Stimulated activated memory B cell treated with anti-CD40 and anti-IgM and Interleukin-4, amounts not matched to agents 10 μg/mL and 1 μg/mL and 100 μg/mL, for 72 hours (primary cell): ENCODE results near the gene DYNC1I1.
A peak's percentile ranks its signal among the peaks of the same experiment; 100 is the strongest.

ENCODE experiments used
- ATAC-seq: fragments of 150-1000 bp; cut with Tn5 transposase; 2 replicates; pipeline ENCODE4 v1.10.0; 2021
- H3K27ac Mint-ChIP-seq: one replicate; pipeline ENCODE4 v1.8.0; 2022; ENCODE audit warnings: mild to moderate bottlenecking, mixed read lengths
- H3K27me3 Mint-ChIP-seq: one replicate; pipeline ENCODE4 v1.8.0; 2022; ENCODE audit warnings: mixed read lengths
- H3K36me3 Mint-ChIP-seq: one replicate; pipeline ENCODE4 v1.8.0; 2022; ENCODE audit warnings: mixed read lengths
- H3K4me1 Mint-ChIP-seq: one replicate; pipeline ENCODE4 v1.8.0; 2022; ENCODE audit warnings: mixed read lengths
- H3K4me3 Mint-ChIP-seq: one replicate; pipeline ENCODE4 v1.8.0; 2022; ENCODE audit warnings: mild to moderate bottlenecking, moderate library complexity, mixed read lengths
- H3K9me3 Mint-ChIP-seq: one replicate; pipeline ENCODE4 v1.8.0; 2022; ENCODE audit warnings: mixed read lengths

DYNC1I1 gene

DNA sequence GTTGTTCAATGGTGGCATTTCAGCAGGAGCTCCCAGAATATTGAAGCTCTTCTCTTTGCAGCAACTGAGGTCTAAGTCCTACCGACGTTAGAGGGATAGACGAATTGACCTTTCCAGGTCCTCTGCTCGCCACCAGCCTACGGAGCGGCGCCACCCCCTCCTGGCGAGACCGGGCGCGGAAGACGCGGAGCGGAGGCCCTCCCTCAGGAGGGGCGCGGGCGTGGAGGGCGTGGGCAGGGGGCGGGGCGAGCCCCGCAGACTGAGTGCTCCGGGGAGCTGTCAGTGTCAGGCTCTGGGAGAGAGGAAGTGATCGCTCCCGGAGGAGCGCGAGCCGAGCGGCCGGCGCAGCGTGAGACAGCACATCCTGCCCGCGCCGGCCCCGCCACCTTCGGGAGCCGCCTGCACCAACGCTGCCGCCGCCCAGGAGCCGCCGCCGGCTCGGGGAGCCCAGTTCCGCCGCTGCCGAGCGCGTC is at the start of gene DYNC1I1:
TSS of gene DYNC1I1 (plus strand) at position 257 of the 473 bp plus-strand sequence. CDS start 32,176 bp downstream, outside the sequence.
- no peaks in the 10 kb centered on the region for H3K4me1 Mint-ChIP-seq
- H3K9me3 Mint-ChIP-seq: no peaks in the 10 kb centered on the region
- peak within 1 kb of the TSS; percentile 73 for H3K4me3 Mint-ChIP-seq
- H3K27ac Mint-ChIP-seq: no peak within 1 kb of the TSS
- peak; percentile 75 for ATAC-seq
- H3K27me3 Mint-ChIP-seq: peaks cover 27% of the 10 kb centered on the region
- H3K36me3 Mint-ChIP-seq: no peaks in the 10 kb centered on the region

DNA sequence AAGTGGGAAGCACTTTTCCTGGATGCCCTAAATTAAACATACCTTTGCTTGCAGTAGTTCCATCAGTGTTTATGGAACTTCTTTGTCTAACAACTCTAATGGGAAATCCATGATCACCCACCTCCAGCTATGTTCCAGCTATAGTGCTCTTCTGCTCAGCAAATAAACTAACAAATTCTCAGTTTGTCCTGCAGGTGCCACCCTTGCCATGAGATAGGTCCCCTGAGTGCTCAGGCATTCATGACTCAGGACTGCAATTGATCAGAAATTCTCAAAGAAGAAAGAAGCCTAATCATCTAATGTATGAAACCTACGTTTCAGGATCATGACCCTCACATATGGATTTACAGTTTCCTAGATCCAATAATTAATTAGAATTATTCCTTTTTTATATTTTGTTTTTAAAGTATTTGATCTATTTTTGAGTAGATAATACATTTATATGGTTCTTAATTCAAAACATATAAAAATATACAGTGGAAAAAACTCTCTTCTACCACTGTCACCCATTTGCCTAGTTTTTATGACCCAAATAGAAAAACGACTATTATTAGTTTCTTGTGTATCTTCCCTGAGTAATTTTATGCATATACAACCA is 48.7 kb upstream of the DYNC1I1 start:
- no peak overlapping the region for H3K27ac Mint-ChIP-seq
- no peak overlapping the region for H3K4me3 Mint-ChIP-seq
- no peaks in the 10 kb centered on the region for H3K4me1 Mint-ChIP-seq
- ATAC-seq: no peak
- H3K27me3 Mint-ChIP-seq: peaks cover 18% of the 10 kb centered on the region
- no peaks in the 10 kb centered on the region for H3K9me3 Mint-ChIP-seq
- H3K36me3 Mint-ChIP-seq: no peaks in the 10 kb centered on the region

DNA sequence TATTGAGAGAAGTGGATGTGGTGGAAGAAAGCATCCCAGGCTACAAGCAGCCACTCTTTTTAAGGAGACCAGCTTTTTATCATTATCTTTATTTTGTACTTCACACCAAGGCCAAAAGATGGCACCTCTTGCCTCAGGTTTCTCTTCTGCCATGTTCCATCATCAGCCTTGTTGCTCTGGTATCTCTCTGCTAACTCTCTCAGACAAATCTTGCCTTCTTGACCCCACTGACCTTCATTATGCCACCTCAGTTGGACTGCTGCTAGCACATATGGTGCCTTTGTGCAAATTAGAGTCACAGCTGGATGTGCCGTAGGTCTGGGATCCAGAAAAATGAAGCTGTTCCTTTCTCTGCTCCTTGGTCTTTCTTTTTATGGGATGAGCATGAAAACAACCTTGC is 47.1 kb upstream of the DYNC1I1 start:
- no peaks in the 10 kb centered on the region for H3K36me3 Mint-ChIP-seq
- H3K9me3 Mint-ChIP-seq: no peaks in the 10 kb centered on the region
- H3K4me1 Mint-ChIP-seq: no peaks in the 10 kb centered on the region
- no peak for ATAC-seq
- no peak overlapping the region for H3K4me3 Mint-ChIP-seq
- H3K27ac Mint-ChIP-seq: no peak overlapping the region
- H3K27me3 Mint-ChIP-seq: peaks cover 18% of the 10 kb centered on the region

DNA sequence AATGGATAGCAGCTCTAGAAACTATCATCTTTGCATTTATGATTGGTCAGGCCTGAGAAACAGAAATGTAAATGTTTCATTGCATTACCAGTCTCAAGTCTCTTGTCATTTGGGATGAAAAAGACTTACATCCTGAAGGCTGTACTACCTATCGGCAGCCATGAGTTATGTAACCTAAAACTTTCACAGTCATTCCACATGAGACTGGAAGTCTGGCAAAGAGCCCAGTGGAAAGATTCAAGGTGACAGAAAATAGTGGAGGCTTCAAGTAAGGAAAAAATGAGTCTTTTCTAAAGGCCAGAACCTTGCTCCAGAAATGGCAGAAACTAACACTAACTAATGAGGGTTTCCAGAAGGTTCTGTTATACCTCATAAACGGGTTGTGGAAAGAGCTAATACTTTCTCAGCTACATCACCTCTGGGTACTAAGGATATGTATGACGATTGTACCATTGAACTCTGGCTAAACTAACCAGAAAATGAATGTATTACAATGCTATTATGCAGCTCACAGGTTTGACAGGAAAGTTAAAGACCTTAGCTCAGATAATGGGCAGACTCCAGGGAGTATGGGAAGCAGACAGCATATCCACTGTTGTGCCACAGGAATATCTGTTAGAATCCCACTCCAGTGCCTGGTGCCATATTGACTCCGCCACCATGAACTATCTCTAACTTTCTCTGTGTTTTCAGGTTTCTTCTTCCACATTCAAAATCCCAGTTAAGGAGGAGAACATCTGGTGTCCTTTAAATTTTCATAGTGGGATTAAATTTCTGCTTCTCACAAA is 41.7 kb upstream of the DYNC1I1 start:
- Mint-ChIP-seq H3K27ac (no peak overlapping the region), H3K36me3 (no peaks in the 10 kb centered on the region), H3K4me1 (no peaks in the 10 kb centered on the region), H3K27me3 (no peaks in the 10 kb centered on the region), H3K4me3 (no peak overlapping the region), H3K9me3 (no peaks in the 10 kb centered on the region)
- ATAC-seq: no peak

DNA sequence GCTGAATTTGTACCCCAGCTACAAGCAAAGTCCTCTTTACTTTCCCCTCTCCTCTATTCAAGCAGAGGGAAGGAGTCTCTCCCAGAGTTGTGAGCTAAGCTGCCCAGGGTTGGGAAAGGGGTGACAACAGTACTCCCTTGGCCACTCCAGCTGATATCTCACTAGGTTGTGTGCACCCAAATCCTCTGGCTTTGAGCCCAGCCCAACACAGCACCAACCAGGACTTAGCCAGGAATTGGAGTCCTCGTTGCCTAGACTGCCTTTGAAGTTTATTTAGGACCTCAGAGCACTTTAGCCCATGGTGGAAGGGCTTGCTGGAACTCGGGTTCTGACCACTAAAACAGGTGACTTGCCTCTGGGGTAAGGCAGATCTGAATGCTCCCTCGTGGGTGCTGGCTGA is 35.7 kb upstream of the DYNC1I1 start:
- no peaks in the 10 kb centered on the region for H3K9me3 Mint-ChIP-seq
- no peaks in the 10 kb centered on the region for H3K36me3 Mint-ChIP-seq
- H3K4me3 Mint-ChIP-seq: no peak overlapping the region
- peaks cover 35% of the 10 kb centered on the region for H3K27me3 Mint-ChIP-seq
- H3K27ac Mint-ChIP-seq: no peak overlapping the region
- no peaks in the 10 kb centered on the region for H3K4me1 Mint-ChIP-seq
- no peak for ATAC-seq

DNA sequence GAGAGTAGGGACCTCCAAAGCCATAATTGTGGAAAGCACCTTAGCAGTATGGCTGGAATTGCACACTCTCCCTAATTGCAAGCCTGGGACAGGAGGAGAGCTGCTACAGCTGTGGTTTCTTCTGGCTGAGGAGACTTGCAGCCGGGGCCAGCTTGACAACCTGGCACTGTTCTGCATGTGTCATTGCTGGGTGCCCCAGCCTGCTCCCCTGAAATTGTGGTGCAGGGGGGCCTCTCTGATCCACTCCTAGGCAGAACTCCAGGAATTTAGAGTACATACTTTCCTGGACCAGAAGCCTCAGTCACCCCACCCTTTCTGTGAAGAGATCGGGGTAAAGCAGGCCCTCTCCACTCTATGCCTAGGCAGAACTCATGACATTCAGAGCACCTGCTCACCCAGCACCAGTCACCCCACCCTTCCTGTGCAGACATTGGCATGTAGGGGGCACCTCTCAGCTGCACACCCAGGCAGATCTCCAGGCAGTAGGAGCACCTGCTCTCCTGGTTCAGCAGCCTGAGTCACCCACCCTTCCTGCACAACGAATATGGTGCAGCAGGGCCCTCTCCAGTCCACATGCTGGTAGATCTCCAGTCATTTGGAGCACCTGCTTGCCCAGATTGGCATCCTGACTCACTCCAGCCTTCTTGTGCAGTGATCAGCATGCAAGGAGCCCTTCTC is 34.4 kb upstream of the DYNC1I1 start:
- H3K27ac Mint-ChIP-seq: no peak overlapping the region
- peaks cover 1% of the 10 kb centered on the region for H3K9me3 Mint-ChIP-seq
- no peaks in the 10 kb centered on the region for H3K4me1 Mint-ChIP-seq
- H3K27me3 Mint-ChIP-seq: peaks cover 38% of the 10 kb centered on the region
- H3K4me3 Mint-ChIP-seq: no peak overlapping the region
- H3K36me3 Mint-ChIP-seq: no peaks in the 10 kb centered on the region
- no peak for ATAC-seq

DNA sequence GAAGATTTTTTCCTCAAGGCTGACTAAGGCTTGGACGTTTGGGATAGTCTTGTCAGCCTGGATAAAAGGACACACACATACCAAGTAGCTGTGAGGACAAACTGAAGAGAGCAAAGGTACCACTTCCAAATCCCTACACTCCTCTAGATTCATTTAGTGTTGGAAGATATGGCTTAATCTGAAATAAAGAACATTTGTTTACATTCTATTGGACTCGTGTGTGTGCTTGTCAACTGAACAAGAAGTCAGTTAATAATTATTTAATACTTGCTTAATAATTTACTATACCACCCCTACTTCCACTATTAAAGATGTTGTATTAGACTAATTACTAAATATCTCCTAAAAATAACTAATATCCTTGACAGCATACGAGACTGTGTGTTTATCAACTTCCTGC is 23.3 kb upstream of the DYNC1I1 start:
- Mint-ChIP-seq H3K36me3 (no peaks in the 10 kb centered on the region), H3K4me1 (no peaks in the 10 kb centered on the region), H3K27me3 (peaks cover 18% of the 10 kb centered on the region), H3K9me3 (peaks cover 3% of the 10 kb centered on the region), H3K27ac (no peak overlapping the region), H3K4me3 (no peak overlapping the region)
- no peak for ATAC-seq

DNA sequence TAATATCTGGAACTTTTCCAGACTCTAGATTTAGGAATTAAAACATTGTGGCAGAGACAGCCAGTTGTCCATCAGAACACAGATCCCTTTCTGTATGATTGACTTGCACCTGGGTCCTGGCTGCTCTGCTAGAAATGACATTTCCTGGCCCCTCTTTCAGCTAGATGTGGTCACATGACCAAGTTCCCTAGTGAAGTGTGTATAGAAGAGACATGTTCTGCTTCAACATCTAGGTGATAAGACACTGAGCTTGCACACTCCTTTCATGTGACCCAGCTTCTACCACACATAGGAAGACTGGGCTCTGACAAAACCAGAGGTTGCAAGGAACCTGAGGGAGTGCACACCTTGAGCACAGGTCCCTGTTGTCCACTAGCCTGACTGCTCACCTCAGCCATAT is 22.8 kb upstream of the DYNC1I1 start:
- Mint-ChIP-seq H3K9me3 (peaks cover 3% of the 10 kb centered on the region), H3K27ac (no peak overlapping the region), H3K4me3 (no peak overlapping the region), H3K27me3 (peaks cover 18% of the 10 kb centered on the region), H3K4me1 (no peaks in the 10 kb centered on the region), H3K36me3 (no peaks in the 10 kb centered on the region)
- ATAC-seq: no peak

DNA sequence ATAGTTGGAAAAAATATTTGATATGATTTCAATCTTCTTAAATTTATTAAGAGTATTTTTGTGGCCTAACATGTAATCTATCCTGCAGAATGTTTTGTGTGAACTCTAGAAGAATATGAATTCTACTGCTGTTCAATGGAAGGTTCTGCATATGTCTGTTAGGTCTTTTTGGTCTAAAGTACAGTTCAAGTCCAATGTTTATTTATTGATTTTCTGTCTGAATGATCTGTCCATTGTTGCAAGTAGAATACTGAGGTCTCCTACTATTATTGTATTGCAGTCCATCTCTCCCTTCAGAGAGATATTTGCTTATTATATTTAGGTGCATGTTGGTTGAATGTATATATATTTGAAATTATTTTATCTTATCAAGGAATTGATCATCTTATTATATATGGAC is 18.9 kb upstream of the DYNC1I1 start:
- H3K27ac Mint-ChIP-seq: no peak overlapping the region
- no peaks in the 10 kb centered on the region for H3K36me3 Mint-ChIP-seq

DNA sequence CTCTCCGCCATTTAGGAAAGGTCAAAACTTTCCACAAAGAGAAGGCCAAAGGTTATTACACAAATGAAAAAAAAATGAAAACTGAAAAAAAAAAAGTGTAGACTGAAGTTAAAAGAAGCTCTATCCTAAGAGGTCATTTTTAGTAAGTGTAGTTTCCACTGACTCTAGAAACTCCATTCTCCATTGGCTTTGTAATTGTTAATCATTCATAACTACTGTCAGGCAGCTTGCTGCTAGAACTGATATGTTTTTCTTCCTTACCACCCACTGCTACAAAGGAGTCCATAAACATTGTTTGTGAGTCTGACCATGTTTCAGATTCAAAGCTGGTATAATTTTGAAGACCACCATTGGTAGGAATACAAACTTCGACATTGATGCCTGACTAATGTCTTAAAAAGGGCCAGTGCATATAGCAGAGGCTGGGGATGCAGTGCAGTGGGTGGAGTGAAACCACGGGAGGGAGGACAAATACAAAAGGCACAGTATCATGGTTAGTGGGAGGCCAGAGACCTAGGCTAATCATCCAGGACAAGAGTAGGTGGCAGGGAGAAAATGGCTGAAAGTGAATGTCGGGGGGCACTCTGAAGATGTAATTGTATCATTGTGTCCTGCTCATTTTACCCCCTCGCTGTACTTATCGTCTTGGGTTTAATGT is 16.9 kb upstream of the DYNC1I1 start:
- no peaks in the 10 kb centered on the region for H3K36me3 Mint-ChIP-seq
- no peak overlapping the region for H3K4me3 Mint-ChIP-seq
- no peak for ATAC-seq
- peaks cover 27% of the 10 kb centered on the region for H3K27me3 Mint-ChIP-seq
- H3K27ac Mint-ChIP-seq: no peak overlapping the region
- H3K9me3 Mint-ChIP-seq: no peaks in the 10 kb centered on the region
- no peaks in the 10 kb centered on the region for H3K4me1 Mint-ChIP-seq

More for the DNA sequence above, 18.9 kb upstream of the DYNC1I1 start:
- Mint-ChIP-seq H3K4me1 (no peaks in the 10 kb centered on the region), H3K27me3 (peaks cover 27% of the 10 kb centered on the region), H3K9me3 (peaks cover 3% of the 10 kb centered on the region), H3K4me3 (no peak overlapping the region)
- no peak for ATAC-seq

DNA sequence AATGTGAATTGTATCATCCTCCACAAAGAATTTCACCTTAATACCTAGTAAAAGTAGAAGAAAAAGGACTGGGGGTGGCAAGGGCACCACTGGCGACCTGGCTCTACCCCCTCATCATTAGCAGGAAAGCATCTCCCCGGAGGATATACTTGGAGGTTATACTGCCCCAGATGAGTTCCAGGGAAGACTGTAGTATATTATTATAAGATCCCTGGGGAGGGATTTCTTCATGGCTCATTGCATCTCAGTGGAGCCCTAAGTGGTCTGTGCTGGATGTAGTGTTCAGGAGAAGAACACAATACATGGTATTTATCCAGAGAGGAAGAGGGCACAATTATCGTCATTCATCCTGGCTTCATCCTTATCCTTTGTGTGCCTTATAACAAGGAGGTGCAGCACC is 14.2 kb upstream of the DYNC1I1 start:
- H3K27me3 Mint-ChIP-seq: peaks cover 11% of the 10 kb centered on the region
- no peaks in the 10 kb centered on the region for H3K4me1 Mint-ChIP-seq
- H3K36me3 Mint-ChIP-seq: no peaks in the 10 kb centered on the region
- no peaks in the 10 kb centered on the region for H3K9me3 Mint-ChIP-seq
- no peak for ATAC-seq
- no peak overlapping the region for H3K27ac Mint-ChIP-seq
- no peak overlapping the region for H3K4me3 Mint-ChIP-seq

DNA sequence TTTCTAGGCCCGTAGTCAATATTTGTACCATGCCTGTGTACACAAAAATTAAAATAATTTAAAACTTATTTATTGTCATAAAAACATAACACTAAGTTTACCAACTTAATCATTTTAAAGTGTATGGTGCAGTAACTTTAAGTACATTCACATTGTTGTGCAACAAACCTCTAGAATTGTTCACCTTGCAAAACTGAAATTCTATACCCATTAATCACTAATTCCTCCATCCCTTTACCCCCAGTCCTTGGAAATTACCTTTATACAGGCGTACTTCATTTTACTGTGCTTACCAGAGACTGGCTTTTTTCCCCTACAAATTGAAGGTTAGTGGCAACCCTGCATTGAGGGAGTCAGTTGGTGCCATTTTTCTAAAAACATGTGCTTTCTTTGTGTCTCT is 6.3 kb upstream of the DYNC1I1 start:
- Mint-ChIP-seq H3K27ac (no peak overlapping the region), H3K4me3 (no peak overlapping the region), H3K36me3 (no peaks in the 10 kb centered on the region), H3K4me1 (no peaks in the 10 kb centered on the region), H3K9me3 (peaks cover 3% of the 10 kb centered on the region), H3K27me3 (no peaks in the 10 kb centered on the region)
- ATAC-seq: no peak

DNA sequence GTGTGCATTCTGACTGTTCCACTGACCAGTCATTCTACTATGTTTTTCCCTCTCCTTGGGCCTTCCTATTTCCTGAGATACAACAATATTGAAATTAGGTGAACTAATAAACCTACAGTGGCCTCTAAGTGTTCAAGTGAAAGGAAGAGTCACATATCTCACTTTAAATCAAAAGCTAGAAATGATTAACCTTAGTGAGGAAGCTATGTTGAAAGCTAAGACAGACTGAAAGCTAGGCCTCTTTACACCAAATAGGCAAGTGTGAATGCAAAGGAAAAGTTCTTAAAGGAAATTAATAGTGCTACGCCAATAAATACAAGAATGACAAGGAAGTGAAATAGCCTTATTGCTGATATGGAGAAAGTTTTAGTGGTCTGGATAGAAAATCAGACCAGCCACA is 5.7 kb upstream of the DYNC1I1 start:
- peaks cover 3% of the 10 kb centered on the region for H3K27me3 Mint-ChIP-seq
- no peak overlapping the region for H3K27ac Mint-ChIP-seq
- no peaks in the 10 kb centered on the region for H3K4me1 Mint-ChIP-seq
- peaks cover 3% of the 10 kb centered on the region for H3K9me3 Mint-ChIP-seq
- no peak for ATAC-seq
- H3K4me3 Mint-ChIP-seq: no peak overlapping the region
- H3K36me3 Mint-ChIP-seq: no peaks in the 10 kb centered on the region

DNA sequence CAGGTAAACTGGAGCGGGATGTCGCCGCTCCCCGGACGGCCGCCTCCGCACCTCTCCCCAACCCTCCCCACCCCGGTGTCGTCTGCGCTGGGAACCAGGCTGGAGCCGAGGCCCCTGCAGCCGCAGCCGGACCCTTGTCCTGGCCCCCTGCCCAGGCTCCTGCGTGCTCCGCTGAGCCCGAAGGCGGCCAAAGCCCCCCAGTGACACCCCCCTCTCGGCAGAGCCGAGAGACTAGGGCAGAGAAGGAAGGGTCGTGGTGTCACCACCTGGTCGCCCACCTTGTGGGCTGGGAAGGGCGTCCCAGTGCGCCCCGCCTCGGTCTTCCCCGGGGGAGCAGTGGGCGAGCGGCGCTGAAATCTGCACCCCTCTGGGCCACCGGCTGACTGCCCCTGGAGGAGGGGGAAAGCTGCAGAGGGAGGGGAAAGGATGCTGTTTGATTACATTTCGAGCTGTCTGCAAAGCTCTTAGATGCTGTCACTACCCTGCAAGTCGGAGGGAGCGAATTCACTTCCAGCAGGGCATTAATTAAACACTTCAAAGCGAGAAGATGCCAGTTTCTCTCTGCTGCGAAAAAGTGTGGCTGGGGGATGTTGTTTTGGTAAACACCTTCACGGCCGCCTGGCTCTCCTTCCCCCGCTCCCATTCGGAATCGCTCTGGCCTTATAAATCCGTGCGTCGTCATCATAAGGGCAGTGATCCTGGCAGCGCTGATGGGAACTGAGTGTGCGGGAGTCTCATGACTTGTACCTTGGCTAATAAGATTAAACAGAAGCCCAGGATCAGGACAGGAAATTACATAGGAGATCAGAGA is 622 bp downstream of the DYNC1I1 start:
- H3K4me3 Mint-ChIP-seq: peak overlapping the region; percentile 16
- H3K4me1 Mint-ChIP-seq: no peaks in the 10 kb centered on the region
- no peaks in the 10 kb centered on the region for H3K36me3 Mint-ChIP-seq
- no peak overlapping the region for H3K27ac Mint-ChIP-seq
- ATAC-seq: peak; percentile 34
- H3K9me3 Mint-ChIP-seq: no peaks in the 10 kb centered on the region
- peaks cover 27% of the 10 kb centered on the region for H3K27me3 Mint-ChIP-seq
